Keratinocyte (primary cell): Measurements from ENCODE around the gene SMIM15. TPM values are rescaled to one million over a fixed set of nuclear protein-coding genes. Genes with fewer than 3 reads are reported as not detected.
"Not testable (repeated sequence)": the region's sequence is repeated elsewhere in the genome, so short reads cannot be mapped to it uniquely, and the experiment has no call there.

Source experiments
- DNase-seq: peaks from one replicate; pipeline ENCODE4 v3.0.0-alpha.2; 2011; ENCODE audit warnings: low read depth, missing footprints, low spot score
- FAIRE-seq: peaks from 2 replicates; lab custom pipeline; 2011; peaks lifted over from hg19 to GRCh38; lab: Jason Lieb, UNC
- H2AFZ ChIP-seq: 2 replicates; pipeline ENCODE4 v1.6.0; 2012; ENCODE audit warnings: low read length, control low read depth, inconsistent platforms; ENCODE audit not compliant: control insufficient read depth
- H3K27ac ChIP-seq: 2 replicates; pipeline ENCODE4 v1.5.1; 2011; ENCODE audit warnings: low read length; ENCODE audit not compliant: control insufficient read depth, insufficient read depth
- H3K27me3 ChIP-seq: 3 replicates; pipeline ENCODE4 v1.6.0; 2011; ENCODE audit warnings: low read length; ENCODE audit not compliant: control insufficient read depth, insufficient read depth; ENCODE audit errors: extremely low read depth
- H3K36me3 ChIP-seq, 2 experiments: 2 replicates in 1 of 2; 3 replicates in 1 of 2; pipeline ENCODE4 v1.5.1; 2011; ENCODE audit warnings: low read length in 2 of 2, mild to moderate bottlenecking in 1 of 2; ENCODE audit not compliant: control insufficient read depth in 2 of 2, insufficient read depth in 2 of 2; ENCODE audit errors: extremely low read depth in 1 of 2
- H3K4me1 ChIP-seq: 3 replicates; pipeline ENCODE4 v1.5.1; 2011; ENCODE audit warnings: low read length; ENCODE audit not compliant: control insufficient read depth, insufficient read depth; ENCODE audit errors: extremely low read depth
- H3K4me2 ChIP-seq: 3 replicates; pipeline ENCODE4 v1.6.0; 2011; ENCODE audit warnings: low read depth, low read length; ENCODE audit not compliant: control insufficient read depth, insufficient read depth; ENCODE audit errors: extremely low read depth
- H3K4me3 ChIP-seq, 3 experiments: fragments of 200-600 bp in 1 of 3; sonication (generic) in 1 of 3; 2 replicates in 2 of 3; 3 replicates in 1 of 3; pipeline ENCODE4 v1.5.1; 2011 to 2016; ENCODE audit warnings: low read length in 3 of 3, mild to moderate bottlenecking in 3 of 3, control low read depth in 2 of 3, inconsistent platforms in 1 of 3, low read depth in 1 of 3, mixed read lengths in 1 of 3, mixed run types in 1 of 3, moderate library complexity in 1 of 3; ENCODE audit not compliant: control insufficient read depth in 2 of 3, insufficient read depth in 2 of 3; ENCODE audit errors: extremely low read depth in 1 of 3
- H3K79me2 ChIP-seq: 2 replicates; pipeline ENCODE4 v1.6.0; 2012; ENCODE audit warnings: low read length; ENCODE audit not compliant: control insufficient read depth, insufficient read depth
- H3K9ac ChIP-seq: 3 replicates; pipeline ENCODE4 v1.6.0; 2011; ENCODE audit warnings: low read length; ENCODE audit not compliant: control insufficient read depth, insufficient read depth; ENCODE audit errors: extremely low read depth
- H3K9me1 ChIP-seq: 3 replicates; pipeline ENCODE4 v1.6.0; 2011; ENCODE audit warnings: low read length; ENCODE audit not compliant: control insufficient read depth, insufficient read depth; ENCODE audit errors: extremely low read depth
- H3K9me3 ChIP-seq: 2 replicates; pipeline ENCODE4 v1.5.1; 2012; ENCODE audit warnings: low read depth, low read length; ENCODE audit not compliant: control insufficient read depth
- H4K20me1 ChIP-seq: 3 replicates; pipeline ENCODE4 v1.6.0; 2011; ENCODE audit warnings: low read length; ENCODE audit not compliant: control insufficient read depth, insufficient read depth; ENCODE audit errors: extremely low read depth
- EZH2 ChIP-seq: IDR thresholded peaks from one replicate; pipeline ENCODE4 v1.6.1; 2012; ENCODE audit warnings: inconsistent platforms, mild to moderate bottlenecking, low read length, moderate library complexity
- dilution Hi-C: fragments of 300-500 bp; cut with MboI; formaldehyde crosslinking; loops from one replicate; pipeline ENCODE4 v1.7.0; 2020; ENCODE audit warnings: low sequenced_read_pairs; ENCODE audit not compliant: extremely low pct_ligation_motif_present
- polyA plus RNA-seq, 5 experiments: library from polyadenylated mRNA; depleted of rRNA in 3 of 5; stranded (reverse) in 3 of 5; stranded (forward) in 1 of 5; unstranded in 1 of 5; fragments of >200 nt; gene quantifications; 1 replicate in 1 of 5; 2 replicates in 3 of 5; 3 replicates in 1 of 5; pipeline versions ENCODE4 v1.2.1 to v1.2.3, GENCODE V29; 2011 to 2012; ENCODE audit warnings: missing spikeins in 2 of 5, low read depth in 1 of 5, low replicate concordance in 1 of 5
- TF ChIP-seq, protein P1 (sequence below), 3 experiments: IDR thresholded peaks in 1 of 3; conservative IDR thresholded peaks in 1 of 3; optimal IDR thresholded peaks in 1 of 3; 2 replicates in 2 of 3; 3 replicates in 1 of 3; pipeline versions ENCODE3 to v1.5.1; 2011; ENCODE audit warnings: low read length in 3 of 3, mild to moderate bottlenecking in 3 of 3, moderate library complexity in 2 of 3, control low read depth in 1 of 3, inconsistent platforms in 1 of 3; ENCODE audit not compliant: insufficient read depth in 2 of 3; ENCODE audit errors: extremely low read depth in 1 of 3

The SMIM15 gene
- polyA plus RNA-seq, 1 donor (not counting 4 experiments of a cell fraction or from before 2014, with no cell fraction given) = 60.1 TPM

DNA sequence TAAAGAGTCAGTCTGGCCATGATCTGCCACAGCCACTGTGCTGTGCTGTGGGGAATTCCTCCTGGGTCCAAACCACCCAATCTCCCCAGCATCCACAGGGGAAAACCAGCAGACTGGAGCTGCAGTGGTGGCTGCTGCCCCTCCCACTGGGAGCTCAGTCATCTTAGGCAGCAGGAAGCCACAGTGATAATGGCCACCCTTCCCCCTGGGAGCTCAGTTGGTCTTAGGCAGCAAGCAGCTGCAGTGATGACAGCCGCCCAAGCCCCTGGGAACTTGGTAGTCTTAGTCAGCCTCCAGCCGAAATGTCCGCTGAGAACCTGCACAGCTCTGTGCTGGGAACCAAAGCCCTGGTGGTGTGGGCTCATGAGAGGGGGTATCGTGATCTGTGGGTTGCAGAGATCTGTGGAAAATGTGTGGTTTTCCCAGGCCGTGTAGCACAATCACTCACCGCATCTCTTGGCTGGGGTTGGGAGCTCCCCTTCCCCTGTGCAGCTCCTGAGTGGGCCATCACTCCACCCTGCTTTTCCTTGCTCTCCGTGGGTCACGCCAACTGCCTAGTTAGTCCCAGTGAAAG lies 38.4 kb upstream of the SMIM15 start:
- DNase-seq = no peak
- no peaks in the 10 kb centered on the region for H3K79me2 ChIP-seq
- H3K36me3 ChIP-seq = no peaks in the 10 kb centered on the region
- no peak overlapping the region for H3K27ac ChIP-seq
- peaks cover 2% of the 10 kb centered on the region for H3K9me3 ChIP-seq
- no peak overlapping the region for H3K4me3 ChIP-seq
- no peaks in the 10 kb centered on the region for H4K20me1 ChIP-seq
- FAIRE-seq = no peak
- H2AFZ ChIP-seq = no peak overlapping the region
- TF ChIP-seq, protein P1, sequence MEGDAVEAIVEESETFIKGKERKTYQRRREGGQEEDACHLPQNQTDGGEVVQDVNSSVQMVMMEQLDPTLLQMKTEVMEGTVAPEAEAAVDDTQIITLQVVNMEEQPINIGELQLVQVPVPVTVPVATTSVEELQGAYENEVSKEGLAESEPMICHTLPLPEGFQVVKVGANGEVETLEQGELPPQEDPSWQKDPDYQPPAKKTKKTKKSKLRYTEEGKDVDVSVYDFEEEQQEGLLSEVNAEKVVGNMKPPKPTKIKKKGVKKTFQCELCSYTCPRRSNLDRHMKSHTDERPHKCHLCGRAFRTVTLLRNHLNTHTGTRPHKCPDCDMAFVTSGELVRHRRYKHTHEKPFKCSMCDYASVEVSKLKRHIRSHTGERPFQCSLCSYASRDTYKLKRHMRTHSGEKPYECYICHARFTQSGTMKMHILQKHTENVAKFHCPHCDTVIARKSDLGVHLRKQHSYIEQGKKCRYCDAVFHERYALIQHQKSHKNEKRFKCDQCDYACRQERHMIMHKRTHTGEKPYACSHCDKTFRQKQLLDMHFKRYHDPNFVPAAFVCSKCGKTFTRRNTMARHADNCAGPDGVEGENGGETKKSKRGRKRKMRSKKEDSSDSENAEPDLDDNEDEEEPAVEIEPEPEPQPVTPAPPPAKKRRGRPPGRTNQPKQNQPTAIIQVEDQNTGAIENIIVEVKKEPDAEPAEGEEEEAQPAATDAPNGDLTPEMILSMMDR (optimal IDR thresholded peaks at IDR 0.05 in 1 of 3, IDR thresholded peaks at IDR 0.05 in 1 of 3, conservative IDR thresholded peaks at IDR 0.05 in 1 of 3; ENCODE audit: extremely low read depth in 1 of 3, insufficient read depth in 2 of 3, low read length in 3 of 3) = no peak
- no peak for TF ChIP-seq EZH2
- no peaks in the 10 kb centered on the region for H3K9me1 ChIP-seq
- H3K9ac ChIP-seq = no peak overlapping the region
- dilution Hi-C loops = no loop called here
- H3K4me2 ChIP-seq = no peak overlapping the region
- peaks cover 4% of the 10 kb centered on the region for H3K27me3 ChIP-seq
- no peaks in the 10 kb centered on the region for H3K4me1 ChIP-seq

DNA sequence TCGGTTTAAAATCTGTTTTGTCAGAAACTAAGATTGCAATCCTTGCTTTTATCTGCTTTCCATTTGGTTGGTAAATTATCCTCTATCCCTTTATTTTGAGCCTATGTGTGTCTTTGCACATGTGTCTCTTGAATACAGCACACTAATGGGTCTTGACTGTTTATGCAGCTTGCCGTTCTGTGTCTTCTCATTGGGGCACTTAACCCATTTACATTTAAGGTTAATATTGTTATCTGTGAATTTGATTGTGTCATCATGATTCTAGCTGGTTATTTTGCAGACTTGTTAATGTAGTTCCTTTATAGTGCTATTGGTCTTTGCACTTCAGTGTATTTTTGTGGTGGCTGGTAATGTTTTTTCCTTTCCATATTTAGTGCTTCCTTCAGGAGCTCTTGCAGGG lies 36.3 kb upstream of the SMIM15 start:
- Histone ChIP-seq H4K20me1 (no peaks in the 10 kb centered on the region), H3K36me3 (no peaks in the 10 kb centered on the region), H3K79me2 (no peaks in the 10 kb centered on the region), H3K27me3 (peaks cover 4% of the 10 kb centered on the region), H3K9me3 (no peaks in the 10 kb centered on the region), H3K4me1 (no peaks in the 10 kb centered on the region), H3K4me2 (no peak overlapping the region), H3K9me1 (no peaks in the 10 kb centered on the region), H3K4me3 (no peak overlapping the region), H3K27ac (no peak overlapping the region), H2AFZ (no peak overlapping the region), H3K9ac (no peak overlapping the region)
- FAIRE-seq (no peak), DNase-seq (no peak)
- no peak for TF ChIP-seq EZH2
- TF ChIP-seq, protein P1 (optimal IDR thresholded peaks at IDR 0.05 in 1 of 3, IDR thresholded peaks at IDR 0.05 in 1 of 3, conservative IDR thresholded peaks at IDR 0.05 in 1 of 3; ENCODE audit: extremely low read depth in 1 of 3, insufficient read depth in 2 of 3, low read length in 3 of 3) = no peak
- dilution Hi-C loops = no loop called here

DNA sequence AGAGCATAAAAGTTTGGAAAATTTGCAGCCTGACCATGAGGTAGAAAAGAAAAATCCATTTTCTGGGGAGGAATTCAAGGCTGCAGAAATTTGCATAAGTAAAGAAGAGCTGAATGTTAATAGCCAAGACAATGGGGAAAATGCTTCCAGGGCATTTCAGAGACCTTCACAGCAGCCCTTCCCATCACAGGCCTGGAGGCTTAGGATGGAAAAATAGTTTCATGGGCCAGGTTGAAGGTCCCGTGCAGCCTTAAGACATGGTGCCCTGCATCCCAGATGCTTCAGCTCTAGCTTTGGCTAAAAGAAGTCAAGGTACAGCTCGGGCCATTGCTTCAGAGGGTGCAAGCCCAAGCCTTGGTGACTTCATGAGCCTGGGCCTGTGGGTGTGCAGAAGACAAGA lies 25.6 kb upstream of the SMIM15 start:
- H3K9me3 ChIP-seq, H3K27ac ChIP-seq, H2AFZ ChIP-seq, H3K27me3 ChIP-seq, H3K4me1 ChIP-seq, DNase-seq, H3K4me3 ChIP-seq, H3K9ac ChIP-seq, H4K20me1 ChIP-seq, H3K36me3 ChIP-seq, H3K9me1 ChIP-seq, dilution Hi-C loops, H3K4me2 ChIP-seq, FAIRE-seq, H3K79me2 ChIP-seq: not testable (repeated sequence)

DNA sequence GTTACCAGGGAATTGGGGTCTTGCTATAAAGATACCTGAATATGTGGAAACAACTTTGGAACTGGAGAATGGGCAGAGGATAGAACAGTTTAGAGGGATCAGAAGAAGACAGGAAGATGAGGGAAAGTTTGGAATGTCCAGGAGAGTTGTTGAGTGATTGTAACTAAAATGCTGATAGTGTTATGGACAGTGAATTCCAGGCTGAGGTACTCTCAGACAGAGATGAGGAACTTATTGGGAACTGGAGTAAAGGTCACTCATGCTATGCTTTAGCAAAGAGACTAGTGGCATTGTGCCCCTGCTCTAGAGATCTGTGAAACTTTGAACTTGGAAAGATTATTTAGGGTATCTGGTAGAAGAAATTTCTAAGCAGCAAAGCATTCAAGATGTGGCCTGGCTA lies 25.1 kb upstream of the SMIM15 start:
- H4K20me1 ChIP-seq, FAIRE-seq, H3K4me1 ChIP-seq, H3K27me3 ChIP-seq, H3K9me1 ChIP-seq, H3K4me2 ChIP-seq, H3K79me2 ChIP-seq, DNase-seq, H3K27ac ChIP-seq, H3K36me3 ChIP-seq, H2AFZ ChIP-seq, H3K9ac ChIP-seq, dilution Hi-C loops, H3K9me3 ChIP-seq, H3K4me3 ChIP-seq: not testable (repeated sequence)
